Stimulated activated CD8-positive, alpha-beta memory T cell treated with anti-CD3 and anti-CD28 coated beads, Interleukin-4, amount 100 ng/mL, for 1 hour (primary cell): ENCODE data around the gene EDEM3.
"Not testable (repeated sequence)": the region's sequence is repeated elsewhere in the genome, so short reads cannot be mapped to it uniquely, and the experiment has no call there.

Experiments used
- DNase-seq, 2 donors: peaks; one replicate each; pipeline ENCODE4 v3.0.0-alpha.2; 2020; ENCODE audit warnings: low read depth in 2 of 2, low spot score in 1 of 2

The EDEM3 gene

DNA sequence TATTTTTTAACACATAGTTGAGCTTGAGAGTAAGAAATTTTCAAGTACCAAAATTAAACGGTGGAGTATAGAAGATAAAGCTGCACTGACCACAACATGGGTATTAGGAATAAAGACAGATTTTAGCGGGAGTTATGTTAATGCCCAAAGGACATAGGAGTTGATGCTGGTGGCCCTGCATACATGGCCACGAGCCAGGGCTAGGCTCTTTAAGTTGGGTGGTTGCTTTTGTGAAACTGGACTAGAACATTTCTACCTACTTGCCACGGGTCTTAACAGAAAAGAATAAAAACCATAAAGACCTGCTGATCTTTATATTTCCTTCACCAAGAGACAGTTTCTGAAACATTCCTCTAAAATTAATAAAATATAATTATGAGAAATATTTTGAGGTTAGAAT, 14.9 kb downstream of the EDEM3 start:
- no peak for DNase-seq

DNA sequence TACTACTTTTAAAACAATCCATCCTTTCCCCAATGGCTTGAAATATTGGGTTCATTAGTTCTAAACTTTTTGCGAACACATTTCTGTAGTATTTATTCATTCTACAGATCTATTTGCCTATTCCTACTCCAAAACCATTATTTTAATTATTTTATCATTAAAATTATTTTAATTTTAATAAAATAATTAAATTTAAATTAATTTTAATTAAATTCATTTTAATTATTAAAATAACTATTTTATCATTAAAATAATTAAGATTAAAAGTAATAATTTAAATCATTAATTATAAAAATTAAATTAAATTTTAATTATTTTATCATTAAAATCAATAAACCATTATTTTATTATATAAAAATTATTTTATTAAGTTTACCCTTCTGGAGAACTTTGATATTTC, 15.6 kb downstream of the EDEM3 start:
- no peak for DNase-seq

DNA sequence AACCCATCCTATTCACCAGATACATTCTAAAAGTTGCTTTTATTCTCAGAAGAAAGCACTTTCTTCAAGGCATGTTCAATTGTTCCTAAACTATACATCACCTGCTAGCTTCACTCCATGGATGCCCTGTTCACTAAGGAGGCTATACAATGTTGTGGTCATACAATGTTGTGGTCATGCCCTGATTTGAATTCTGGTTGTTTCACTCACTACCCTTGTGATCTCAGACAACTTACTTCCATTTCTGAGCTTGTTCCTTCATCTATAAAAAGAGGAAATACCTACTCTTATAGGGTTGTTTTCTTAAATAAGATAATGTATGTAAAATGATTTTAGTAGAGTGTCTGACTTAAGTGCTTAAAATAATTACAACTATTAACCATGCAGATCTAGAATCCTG, 19.7 kb downstream of the EDEM3 start:
- no peak for DNase-seq

DNA sequence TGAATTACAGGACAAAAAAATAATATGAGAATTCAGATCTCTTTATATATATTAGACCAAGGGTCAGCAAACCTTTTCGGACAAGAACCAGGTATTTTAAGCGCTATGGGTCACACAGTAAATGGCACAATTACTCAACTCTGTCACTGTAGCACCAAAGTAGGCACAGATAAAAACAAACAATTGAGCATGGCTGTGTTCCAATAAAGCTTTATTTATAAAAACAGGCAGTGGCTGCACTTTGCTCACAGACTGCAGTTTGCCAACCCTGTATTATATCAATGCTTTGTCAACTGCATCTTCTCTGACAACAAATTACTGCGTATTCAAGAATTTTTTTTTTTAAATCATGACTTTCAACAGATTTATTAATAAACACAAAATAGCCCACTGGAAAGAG, 29.8 kb downstream of the EDEM3 start:
- no peak for DNase-seq

- no peak for DNase-seq
Measured at GRCh38 chr1:184716158-184716557, 38.5 kb downstream of the EDEM3 start.

- no peak for DNase-seq
Measured at GRCh38 chr1:184709418-184709817, 45.2 kb downstream of the EDEM3 start.

- no peak for DNase-seq
Measured at GRCh38 chr1:184708084-184708676, 46.5 kb downstream of the EDEM3 start.

DNA sequence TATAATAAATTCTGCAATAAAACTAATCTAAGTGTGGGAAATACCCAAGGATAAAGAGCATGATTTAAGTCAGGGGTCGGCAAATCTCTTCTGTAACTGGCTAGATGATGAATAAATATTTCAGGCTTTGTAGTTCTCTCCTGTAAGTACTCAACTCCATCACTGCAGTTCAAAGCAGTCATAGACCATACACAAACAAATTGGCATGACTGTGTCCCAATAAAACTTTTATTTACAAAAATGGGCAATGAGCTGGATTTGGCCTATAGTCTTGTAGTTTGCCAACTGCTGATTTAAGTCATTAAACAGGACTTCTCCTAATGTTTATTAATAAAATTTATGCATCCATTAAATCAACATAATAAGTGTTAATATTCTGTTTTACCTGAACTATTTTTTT, 49.4 kb downstream of the EDEM3 start:
- no peak for DNase-seq

DNA sequence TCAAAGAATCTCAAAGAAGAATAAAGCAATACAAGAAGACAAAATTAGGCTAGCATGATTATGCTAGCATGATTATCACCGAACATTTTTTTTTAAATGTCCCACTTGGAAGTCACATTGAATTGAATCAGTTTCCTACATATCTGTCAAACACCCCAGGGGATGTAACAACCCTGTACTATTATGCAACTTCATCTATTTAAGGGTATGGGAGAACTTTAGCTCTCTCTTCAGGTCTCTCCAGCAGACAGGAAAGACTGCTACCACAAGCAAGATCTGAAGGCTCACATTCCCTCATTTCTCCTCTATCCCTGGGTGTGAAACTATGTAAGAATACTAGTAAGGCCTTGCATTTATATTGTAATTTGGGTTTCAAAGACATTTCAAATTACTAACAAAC, 52.8 kb downstream of the EDEM3 start:
- no peak for DNase-seq

- no peak for DNase-seq
Measured at GRCh38 chr1:184698969-184699368, 55.7 kb downstream of the EDEM3 start.

DNA sequence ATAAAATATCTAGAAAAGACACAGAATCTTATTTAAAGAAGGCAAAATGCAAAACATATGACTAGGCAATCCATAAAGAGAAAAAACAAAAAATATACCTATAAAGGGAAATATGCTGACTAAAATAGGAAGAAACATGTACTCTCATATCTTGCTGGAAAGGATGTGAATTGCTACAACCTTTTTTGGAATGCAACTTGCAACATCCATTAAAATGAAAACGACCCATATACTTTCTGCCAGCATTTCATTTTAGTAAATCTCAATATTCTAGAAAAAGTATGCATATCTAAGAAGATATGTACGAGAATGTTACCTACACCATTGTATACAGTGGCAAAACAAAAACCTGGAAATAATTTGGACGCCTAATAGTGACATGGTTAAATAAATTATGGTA, 56.6 kb downstream of the EDEM3 start:
- no peak for DNase-seq

DNA sequence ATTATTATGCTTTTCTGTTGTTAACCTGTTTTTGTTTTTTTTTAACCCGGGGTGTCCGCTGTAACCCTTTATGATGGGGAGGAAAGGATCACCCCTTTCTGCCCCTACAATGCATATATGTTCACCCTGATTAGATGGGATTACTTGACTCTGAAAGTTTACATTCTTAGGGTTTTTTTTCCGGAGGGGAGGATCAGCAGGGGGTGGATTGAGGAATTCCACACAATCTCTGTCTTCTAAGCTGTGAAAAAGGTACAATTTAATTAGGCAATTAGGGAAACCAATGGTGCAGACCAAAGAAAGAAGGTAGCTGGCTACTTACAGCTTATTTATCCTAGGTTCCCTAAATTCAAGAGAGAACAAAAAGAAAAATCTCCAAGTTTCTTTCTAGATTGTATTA, 58.3 kb downstream of the EDEM3 start:
- DNase-seq: no peak

DNA sequence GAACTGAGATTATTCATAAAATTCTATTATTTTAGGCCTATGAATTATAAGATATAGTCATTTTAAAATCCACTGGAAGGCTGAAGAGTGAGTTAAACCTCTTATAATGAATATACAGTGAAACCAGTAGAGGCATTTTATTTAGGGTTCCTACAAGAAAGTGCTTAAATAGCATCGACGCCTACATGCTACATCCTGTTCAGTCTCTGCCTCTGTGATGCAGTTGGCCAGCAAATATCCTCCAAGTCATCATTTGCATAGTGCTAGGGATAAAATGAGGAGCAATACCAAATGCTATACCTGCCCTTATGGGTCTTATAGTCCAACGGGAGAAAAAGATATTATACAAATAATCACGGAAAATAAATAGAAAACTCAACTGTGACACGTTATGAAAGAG, 59.6 kb downstream of the EDEM3 start:
- no peak for DNase-seq

GRCh38 chr1:184693011-184693410, 61.6 kb downstream of the EDEM3 start:
- no peak for DNase-seq

DNA sequence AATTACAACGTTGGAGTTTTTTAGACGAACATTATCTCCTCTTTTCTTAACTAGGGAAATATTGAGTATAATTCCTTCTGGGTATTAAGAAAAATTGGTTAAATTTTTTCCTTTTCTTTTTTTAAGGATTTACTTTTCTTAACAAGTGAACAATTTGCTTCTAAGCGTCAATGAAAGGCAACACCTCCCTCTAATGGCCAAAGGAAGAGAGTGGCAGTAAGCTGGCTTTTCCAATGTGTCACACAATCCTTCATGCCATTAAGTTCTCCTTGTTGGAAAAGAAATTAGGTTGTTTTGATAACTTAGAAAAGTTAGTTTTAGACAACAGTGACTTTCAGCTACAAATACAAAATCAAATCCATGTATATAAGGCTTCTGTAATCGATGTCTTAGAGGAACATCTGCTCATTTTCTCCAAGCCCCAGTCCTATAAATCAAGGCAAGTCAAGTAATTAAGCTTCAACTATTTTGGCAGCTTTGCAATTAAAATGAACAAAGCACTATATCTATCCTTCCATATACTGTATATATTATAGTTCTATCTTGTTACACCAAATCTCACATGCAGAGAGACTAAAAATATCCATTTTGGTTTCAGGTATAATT, 62.8 kb downstream of the EDEM3 start:
- no peak for DNase-seq

- no peak for DNase-seq
Measured at GRCh38 chr1:184686540-184686939, 68.1 kb downstream of the EDEM3 start.

GRCh38 chr1:184685116-184685515, 69.5 kb downstream of the EDEM3 start:
- DNase-seq: no peak

DNA sequence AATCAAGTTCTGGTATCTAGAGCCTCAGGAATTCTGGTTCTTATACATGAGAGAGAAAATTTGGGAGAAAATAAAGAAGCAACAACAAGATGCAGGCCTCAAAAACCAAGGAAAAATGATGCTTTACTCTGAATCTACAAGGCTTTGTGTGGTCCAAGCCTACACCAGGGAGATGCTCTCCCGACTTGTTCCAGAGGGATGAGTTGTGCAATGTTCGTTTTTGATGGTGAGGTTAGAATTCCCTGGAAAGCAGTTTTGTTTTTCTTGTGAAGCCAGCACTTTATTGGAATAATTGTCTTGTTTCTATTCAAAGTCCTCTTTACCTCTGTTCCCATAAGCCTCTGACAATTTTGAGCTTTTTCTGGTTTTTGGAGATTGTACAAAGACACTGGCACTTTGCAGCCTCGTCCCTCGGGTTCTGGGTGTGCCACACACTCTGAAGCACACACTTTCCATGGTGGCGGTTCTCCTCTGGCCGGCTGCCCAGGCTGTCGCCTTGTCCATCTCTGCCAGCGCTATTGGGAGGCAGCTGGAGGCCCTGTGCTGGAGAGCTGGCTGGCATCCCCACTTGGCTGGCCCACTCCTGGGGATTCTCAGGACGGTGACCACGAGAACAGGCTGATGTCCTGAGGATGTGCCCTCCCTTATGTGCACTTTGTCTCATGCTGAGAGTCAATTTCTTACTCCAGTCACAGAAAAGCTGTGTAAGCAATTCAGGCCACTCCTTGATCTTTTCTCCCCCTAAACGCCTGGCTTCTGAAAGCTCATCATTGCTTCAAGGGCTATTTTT, 70.2 kb downstream of the EDEM3 start:
- DNase-seq: no peak

DNA sequence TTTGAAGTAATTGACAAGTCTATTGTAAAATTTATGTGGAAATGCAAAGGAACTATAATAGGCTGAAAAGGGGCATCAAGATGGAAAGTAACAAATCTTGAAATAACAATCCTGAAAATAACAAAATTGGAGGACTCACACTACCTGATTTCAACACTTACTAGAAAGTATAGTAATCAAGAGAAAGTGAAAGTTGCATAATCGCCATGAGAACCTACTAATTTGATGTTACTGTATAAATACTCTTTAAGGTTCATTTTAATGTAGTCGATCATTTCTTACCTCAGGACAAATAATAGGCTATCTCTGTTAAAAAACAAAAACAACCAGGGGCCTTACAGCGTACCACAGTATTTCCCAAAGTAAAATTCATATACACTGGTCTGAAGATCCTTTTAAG, 71.7 kb downstream of the EDEM3 start:
- DNase-seq: no peak

DNA sequence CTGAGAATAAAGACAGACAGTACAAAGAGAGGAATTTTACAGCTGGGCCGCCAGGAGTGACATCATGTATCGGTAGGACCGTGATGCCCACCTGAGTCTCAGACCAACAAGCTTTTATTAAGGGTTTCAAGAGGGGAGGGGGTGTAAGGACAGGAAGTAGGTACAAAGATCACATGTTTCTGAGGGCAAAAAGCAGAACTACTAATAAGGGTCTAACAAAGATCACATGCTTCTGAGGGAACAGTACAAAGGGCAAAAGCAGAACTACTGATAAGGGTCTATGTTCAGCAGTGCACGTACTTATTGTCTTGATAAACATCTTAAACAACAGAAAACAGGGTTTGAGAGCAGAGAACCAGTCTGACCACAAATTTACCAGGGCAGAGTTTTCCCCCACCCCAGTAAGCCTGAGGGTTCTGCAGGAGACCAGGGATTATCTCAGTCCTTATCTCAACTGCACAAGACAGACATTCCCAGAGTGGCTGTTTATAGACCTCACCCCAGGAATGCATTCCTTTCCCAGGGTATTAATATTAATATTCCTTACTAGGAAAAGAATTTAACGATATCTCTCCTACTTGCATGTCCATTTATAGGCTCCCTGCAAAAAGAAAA, 73.9 kb downstream of the EDEM3 start:
- DNase-seq: not testable (repeated sequence)

- DNase-seq: not testable (repeated sequence)
Measured at GRCh38 chr1:184679472-184679871, 75.2 kb downstream of the EDEM3 start.

DNA sequence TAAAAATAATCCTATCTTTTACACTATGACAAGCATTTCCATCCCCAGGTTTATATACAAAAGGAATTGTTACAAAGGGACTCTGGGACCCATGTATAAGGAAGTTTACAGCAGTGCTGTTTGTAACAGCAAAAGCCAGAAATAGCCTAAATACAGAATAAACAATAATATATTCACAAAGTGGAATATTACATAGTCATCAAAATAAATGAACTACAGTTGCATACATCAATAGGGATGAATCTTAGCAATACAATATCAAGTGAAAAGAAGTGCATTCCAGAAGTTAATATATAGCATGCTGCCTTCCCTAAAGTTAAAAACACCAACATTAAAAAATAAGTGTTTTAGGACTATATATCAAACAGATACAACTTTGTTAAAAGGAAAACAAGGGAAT, 77.3 kb downstream of the EDEM3 start:
- DNase-seq: no peak
